Muscle layer of duodenum (tissue), 2 donors: ENCODE results near the gene INTS6L.
"Not testable (repeated sequence)": the region's sequence is repeated elsewhere in the genome, so short reads cannot be mapped to it uniquely, and the experiment has no call there.

ENCODE experiments used
- H3K27ac ChIP-seq: one replicate; pipeline ENCODE4 v1.7.0; 2013; ENCODE audit warnings: mild to moderate bottlenecking, low read length
- H3K27me3 ChIP-seq: one replicate; pipeline ENCODE4 v1.7.0; 2013; ENCODE audit warnings: low read depth, mild to moderate bottlenecking, control low read depth, low read length
- H3K36me3 ChIP-seq, 2 donors: one replicate each; pipeline ENCODE4 v1.7.0; 2013; ENCODE audit warnings: low read length in 2 of 2, control low read depth in 1 of 2, mild to moderate bottlenecking in 1 of 2; ENCODE audit not compliant: insufficient read depth in 2 of 2, control insufficient read depth in 1 of 2
- H3K4me1 ChIP-seq, 2 donors: one replicate each; pipeline ENCODE4 v1.7.0; 2013; ENCODE audit warnings: low read length in 2 of 2, mild to moderate bottlenecking in 2 of 2, control low read depth in 1 of 2, moderate library complexity in 1 of 2; ENCODE audit not compliant: insufficient read depth in 2 of 2, control insufficient read depth in 1 of 2
- H3K4me3 ChIP-seq, 2 donors: one replicate each; pipeline ENCODE4 v1.7.0; 2013; ENCODE audit warnings: low read length in 2 of 2, low read depth in 1 of 2, mild to moderate bottlenecking in 1 of 2
- H3K9me3 ChIP-seq, 2 donors: one replicate each; pipeline ENCODE4 v1.7.0; 2013; ENCODE audit warnings: low read length in 2 of 2, control low read depth in 1 of 2, mild to moderate bottlenecking in 1 of 2; ENCODE audit not compliant: control insufficient read depth in 1 of 2
- donor health status: healthy.

The INTS6L gene

DNA sequence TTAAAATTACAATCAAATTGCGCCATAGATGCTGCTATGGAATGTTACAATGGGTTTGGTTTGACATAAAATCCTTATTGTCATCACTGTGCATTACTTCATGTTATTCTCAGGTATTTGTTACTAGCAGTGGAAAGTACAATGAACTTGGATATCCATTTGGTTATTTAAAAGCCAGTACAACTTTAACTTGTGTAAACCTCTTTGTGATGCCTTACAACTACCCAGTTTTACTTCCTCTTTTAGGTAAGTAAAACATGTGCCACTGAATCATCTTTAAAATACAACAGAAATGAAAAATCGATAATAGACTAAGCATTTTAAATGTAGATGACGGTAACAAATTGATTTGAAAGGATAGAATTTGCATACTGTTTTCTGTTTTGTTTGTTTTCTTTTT, 35.6 kb downstream of the INTS6L start:
- no peaks in the 10 kb centered on the region for H3K27me3 ChIP-seq
- no peak overlapping the region for H3K4me3 ChIP-seq
- H3K36me3 ChIP-seq: peaks cover 0 to under 1% of the 10 kb centered on the region in 2 donors
- no peak overlapping the region for H3K27ac ChIP-seq
- H3K9me3 ChIP-seq: no peaks in the 10 kb centered on the region
- H3K4me1 ChIP-seq: no peaks in the 10 kb centered on the region

DNA sequence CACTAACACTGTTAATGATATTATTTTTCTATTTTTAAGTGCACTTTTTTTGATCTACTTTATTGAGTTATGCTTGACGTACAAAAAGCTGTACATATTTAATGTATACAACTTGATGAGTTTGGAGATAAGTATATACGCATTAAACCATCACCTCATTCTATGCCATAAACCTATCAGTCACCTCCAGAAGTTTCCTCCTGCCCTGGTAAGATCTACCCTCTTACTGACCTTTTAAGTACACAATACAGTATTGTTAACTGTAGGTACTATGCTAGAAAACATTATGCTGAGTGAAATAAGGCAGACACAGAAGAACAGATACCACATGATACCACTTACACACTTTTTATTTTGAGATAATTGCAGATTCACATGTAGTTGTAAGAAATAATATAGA, 36.9 kb downstream of the INTS6L start:
- Histone ChIP-seq H3K4me3 (no peak overlapping the region), H3K36me3 (no peaks in the 10 kb centered on the region), H3K27me3 (no peaks in the 10 kb centered on the region), H3K4me1 (no peaks in the 10 kb centered on the region), H3K9me3 (no peaks in the 10 kb centered on the region), H3K27ac (no peak overlapping the region)

DNA sequence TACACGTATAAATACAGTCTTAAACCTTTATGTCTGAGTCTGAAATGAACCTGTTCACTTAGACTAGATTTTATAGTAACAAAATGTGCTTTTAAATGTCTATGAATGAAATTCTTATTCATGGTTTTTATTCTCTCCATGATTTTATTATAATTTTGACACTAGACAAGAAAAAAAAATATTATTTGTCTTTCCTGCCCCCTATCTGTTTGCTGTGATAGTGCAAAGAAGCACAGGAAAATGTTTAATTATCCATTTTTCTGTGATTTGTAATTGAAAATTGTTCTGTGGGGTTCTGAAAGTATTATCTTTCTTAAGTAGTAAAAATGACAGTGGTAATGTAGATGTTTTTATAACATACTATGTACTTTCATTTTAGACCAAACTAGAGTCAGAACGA, 52.0 kb downstream of the INTS6L start:
- no peak overlapping the region for H3K4me3 ChIP-seq
- H3K27me3 ChIP-seq: no peaks in the 10 kb centered on the region

GRCh38 chrX:135581496-135581895, 61.0 kb downstream of the INTS6L start:
- no peaks in the 10 kb centered on the region for H3K4me1 ChIP-seq
- H3K9me3 ChIP-seq: no peaks in the 10 kb centered on the region
- H3K27me3 ChIP-seq: no peaks in the 10 kb centered on the region
- no peak overlapping the region for H3K4me3 ChIP-seq
- no peak overlapping the region for H3K27ac ChIP-seq
- H3K36me3 ChIP-seq: peaks cover 4 to 11% of the 10 kb centered on the region in 2 donors

More for the DNA sequence above, 52.0 kb downstream of the INTS6L start:
- peaks cover 0 to 6% of the 10 kb centered on the region in 2 donors for H3K36me3 ChIP-seq
- no peaks in the 10 kb centered on the region for H3K9me3 ChIP-seq
- H3K27ac ChIP-seq: no peak overlapping the region
- no peaks in the 10 kb centered on the region for H3K4me1 ChIP-seq

DNA sequence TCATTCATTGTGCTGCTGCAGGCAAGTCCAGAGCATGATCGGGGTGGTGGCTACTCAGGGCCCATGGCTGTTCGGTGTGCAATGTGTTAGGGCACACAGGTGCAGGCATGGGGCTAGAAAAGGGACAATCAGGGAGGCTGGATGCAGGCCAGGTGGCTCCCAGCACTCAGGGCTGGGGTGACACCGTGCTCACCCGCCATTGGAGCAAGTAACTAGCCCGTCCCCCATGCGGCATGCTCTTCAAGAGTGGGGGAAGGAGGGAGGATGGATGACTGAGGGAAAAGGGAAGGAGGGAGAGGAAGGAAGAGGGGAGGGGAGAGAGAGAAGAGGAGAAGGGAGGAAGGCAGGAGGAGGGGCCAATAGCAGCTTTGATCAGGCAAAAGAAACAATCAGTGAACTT, 64.7 kb downstream of the INTS6L start:
- H3K9me3 ChIP-seq: no peaks in the 10 kb centered on the region
- no peak overlapping the region for H3K27ac ChIP-seq
- no peaks in the 10 kb centered on the region for H3K4me1 ChIP-seq
- H3K27me3 ChIP-seq: no peaks in the 10 kb centered on the region
- H3K4me3 ChIP-seq: no peak overlapping the region
- no peaks in the 10 kb centered on the region for H3K36me3 ChIP-seq

- no peaks in the 10 kb centered on the region for H3K4me1 ChIP-seq
- H3K27ac ChIP-seq: no peak overlapping the region
- no peak overlapping the region for H3K4me3 ChIP-seq
- H3K27me3 ChIP-seq: no peaks in the 10 kb centered on the region
- H3K36me3 ChIP-seq: no peaks in the 10 kb centered on the region
- no peaks in the 10 kb centered on the region for H3K9me3 ChIP-seq
Measured at GRCh38 chrX:135591871-135592270, 71.4 kb downstream of the INTS6L start.

DNA sequence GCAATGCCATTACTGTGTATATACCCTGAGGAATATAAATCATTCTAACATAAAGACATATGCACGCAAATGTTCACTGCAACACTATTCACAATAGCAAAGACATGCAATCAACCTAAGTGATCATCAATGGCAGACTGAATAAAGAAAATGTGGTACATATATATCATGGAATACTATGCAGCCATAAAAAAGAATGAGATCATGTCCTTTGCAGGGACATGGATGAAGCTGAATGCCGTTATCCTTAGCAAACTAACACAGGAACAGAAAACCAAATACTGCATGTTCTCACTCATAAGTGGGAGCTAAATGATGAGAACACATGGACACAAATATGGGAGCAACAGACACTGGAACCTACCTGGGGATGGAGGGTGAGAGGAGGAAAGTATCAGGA, 73.6 kb downstream of the INTS6L start:
- H3K27ac ChIP-seq, H3K36me3 ChIP-seq, H3K4me1 ChIP-seq, H3K9me3 ChIP-seq, H3K27me3 ChIP-seq, H3K4me3 ChIP-seq: not testable (repeated sequence)

- H3K27ac ChIP-seq, H3K9me3 ChIP-seq, H3K4me3 ChIP-seq, H3K4me1 ChIP-seq, H3K27me3 ChIP-seq, H3K36me3 ChIP-seq: not testable (repeated sequence)
Measured at GRCh38 chrX:135594453-135594852, 74.0 kb downstream of the INTS6L start.

- Histone ChIP-seq H3K4me1 (no peaks in the 10 kb centered on the region), H3K36me3 (no peaks in the 10 kb centered on the region), H3K4me3 (no peak overlapping the region), H3K27me3 (no peaks in the 10 kb centered on the region), H3K27ac (no peak overlapping the region), H3K9me3 (no peaks in the 10 kb centered on the region)
Measured at GRCh38 chrX:135595543-135595942, 75.1 kb downstream of the INTS6L start.

DNA sequence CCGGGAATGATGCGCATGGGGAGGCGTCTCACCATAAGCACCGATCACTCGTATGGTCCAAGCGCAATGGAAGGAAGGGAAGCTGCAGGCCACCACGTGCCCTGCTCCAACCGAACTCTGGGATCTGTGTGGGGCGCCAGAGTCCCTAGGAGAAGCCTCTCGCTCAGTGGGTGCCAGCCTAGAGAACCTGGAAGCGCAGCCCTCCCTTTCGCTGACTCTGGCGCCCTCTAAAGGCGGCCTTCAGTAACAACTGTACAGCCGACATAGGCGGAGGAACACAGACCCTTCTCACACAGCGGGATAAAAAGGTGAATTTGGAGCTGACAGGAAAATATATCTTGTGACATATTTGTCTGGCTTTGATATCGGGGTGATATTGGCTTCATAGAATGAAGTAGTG, 76.0 kb downstream of the INTS6L start:
- Histone ChIP-seq H3K27me3 (no peaks in the 10 kb centered on the region), H3K36me3 (no peaks in the 10 kb centered on the region), H3K4me3 (no peak overlapping the region), H3K4me1 (no peaks in the 10 kb centered on the region), H3K9me3 (no peaks in the 10 kb centered on the region), H3K27ac (no peak overlapping the region)

GRCh38 chrX:135605906-135606305, 85.4 kb downstream of the INTS6L start:
- no peaks in the 10 kb centered on the region for H3K4me1 ChIP-seq
- no peaks in the 10 kb centered on the region for H3K36me3 ChIP-seq
- no peaks in the 10 kb centered on the region for H3K9me3 ChIP-seq
- no peak overlapping the region for H3K4me3 ChIP-seq
- H3K27me3 ChIP-seq: no peaks in the 10 kb centered on the region
- no peak overlapping the region for H3K27ac ChIP-seq

- not testable (repeated sequence) for H3K9me3 ChIP-seq, H3K27ac ChIP-seq, H3K36me3 ChIP-seq, H3K4me3 ChIP-seq, H3K4me1 ChIP-seq, H3K27me3 ChIP-seq
Measured at GRCh38 chrX:135624408-135625204, 104.1 kb downstream of the INTS6L start.
